HG03280 (cell line): ENCODE results near the gene LAMB1.
A peak's percentile ranks its signal among the peaks of the same experiment; 100 is the strongest.

ENCODE experiments used
- ATAC-seq: cut with Tn5 transposase; IDR thresholded peaks from one replicate; pipeline ENCODE4 v1.9.1; 2021; ENCODE audit warnings: mild to moderate bottlenecking, moderate library complexity; ENCODE audit not compliant: unreplicated experiment

Gene LAMB1

DNA sequence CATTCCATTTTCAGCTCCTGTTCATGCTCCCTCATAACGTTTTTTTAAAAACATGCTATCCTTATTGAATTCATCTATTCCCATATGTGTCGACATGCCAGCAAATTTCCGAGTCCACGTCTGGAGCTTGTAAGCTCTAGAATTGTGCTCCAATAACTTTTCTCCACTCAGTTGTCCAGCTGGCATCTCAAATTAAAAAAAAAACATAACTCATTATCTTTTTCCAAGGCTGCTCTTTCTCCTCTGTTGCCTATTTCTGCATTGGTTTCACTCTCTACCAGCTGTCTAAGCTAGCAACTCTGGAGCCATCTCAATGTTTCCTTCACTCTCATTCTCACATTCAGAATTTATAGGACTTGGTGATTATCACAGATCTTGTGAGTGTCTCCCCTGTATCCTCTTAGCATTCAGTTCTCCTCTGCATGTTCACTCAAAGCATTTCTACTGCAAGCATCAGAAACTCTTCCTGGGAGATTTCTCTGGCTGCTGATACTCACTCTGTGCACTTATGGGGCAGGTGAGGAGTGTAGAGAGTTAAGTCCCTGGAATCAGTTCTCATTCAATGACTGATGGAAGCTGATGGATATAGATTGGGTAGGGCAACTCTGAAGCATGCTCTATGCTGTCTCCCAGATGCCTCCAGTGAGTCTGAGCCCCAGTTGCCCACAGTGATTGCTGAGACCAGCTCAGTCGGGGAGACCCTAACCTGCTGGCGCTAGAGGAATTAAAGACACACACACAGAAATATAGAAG, 118.7 kb downstream of the LAMB1 start:
- no peak for ATAC-seq

DNA sequence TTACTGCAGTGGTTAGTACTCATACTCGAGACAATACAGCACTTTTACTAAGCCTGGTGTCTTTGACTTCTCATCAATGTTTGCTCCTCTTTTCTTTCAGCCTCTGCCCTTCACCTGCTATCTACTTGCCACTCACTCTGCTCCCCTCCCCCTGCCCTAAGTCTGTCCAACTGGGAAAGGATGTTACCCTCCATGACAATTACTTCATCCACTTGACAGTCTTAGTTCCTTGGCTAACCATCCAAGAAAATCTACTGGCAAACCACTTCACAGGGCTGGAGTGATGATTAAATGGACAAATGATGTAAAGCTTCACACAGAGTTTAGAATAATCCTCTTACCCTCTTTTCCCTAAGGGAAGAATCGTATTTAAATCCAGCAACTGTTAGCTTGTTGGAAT, 120.2 kb downstream of the LAMB1 start:
- no peak for ATAC-seq

DNA sequence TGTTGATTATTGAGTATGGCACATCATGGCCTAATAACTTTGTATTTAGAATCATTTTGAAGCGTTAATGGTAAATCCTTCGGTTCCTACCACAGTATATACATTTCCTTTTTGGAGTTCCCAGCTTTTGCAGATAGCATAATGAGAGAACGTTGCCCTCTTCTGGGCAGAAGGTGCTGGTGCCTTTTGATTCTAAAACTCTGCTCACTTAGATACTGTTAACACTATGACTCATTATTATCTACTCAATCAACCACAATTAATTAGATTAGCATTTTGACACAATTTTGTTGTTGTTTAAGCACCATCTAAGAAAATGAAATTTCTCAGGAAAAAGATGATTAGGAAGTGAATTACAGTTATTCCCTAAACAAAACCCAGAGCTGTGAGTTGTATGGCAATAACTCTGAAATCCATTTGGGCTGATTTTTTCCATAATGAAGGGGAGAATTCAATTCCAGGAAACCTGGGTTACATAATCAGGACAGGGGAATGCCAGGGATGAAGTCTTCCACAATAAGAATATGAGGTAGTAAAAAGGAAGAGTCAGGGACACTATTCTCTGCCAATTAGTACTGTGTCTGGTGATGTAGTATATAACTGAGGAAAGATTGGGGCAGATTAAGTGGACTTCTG, 123.4 kb downstream of the LAMB1 start:
- ATAC-seq = peak; percentile 79

DNA sequence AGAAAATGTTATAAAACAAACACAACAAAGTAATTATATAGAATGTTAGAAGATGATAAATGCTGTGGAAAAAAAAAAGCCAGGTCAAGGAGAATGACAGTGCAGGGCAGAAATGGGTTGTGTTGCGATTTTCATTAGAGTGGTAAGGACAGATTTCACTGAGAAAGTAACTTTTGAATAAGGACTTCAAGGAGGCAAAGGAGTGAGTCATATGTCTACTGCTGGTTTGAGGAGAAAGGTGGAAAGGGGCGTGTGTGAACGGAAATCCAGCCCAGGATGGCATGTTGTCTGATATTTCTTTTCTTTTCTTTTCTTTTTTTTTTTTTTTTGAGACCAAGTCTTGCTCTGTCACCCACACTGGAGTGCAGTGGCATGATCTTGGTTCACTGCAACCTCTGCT, 124.3 kb downstream of the LAMB1 start:
- no peak for ATAC-seq

DNA sequence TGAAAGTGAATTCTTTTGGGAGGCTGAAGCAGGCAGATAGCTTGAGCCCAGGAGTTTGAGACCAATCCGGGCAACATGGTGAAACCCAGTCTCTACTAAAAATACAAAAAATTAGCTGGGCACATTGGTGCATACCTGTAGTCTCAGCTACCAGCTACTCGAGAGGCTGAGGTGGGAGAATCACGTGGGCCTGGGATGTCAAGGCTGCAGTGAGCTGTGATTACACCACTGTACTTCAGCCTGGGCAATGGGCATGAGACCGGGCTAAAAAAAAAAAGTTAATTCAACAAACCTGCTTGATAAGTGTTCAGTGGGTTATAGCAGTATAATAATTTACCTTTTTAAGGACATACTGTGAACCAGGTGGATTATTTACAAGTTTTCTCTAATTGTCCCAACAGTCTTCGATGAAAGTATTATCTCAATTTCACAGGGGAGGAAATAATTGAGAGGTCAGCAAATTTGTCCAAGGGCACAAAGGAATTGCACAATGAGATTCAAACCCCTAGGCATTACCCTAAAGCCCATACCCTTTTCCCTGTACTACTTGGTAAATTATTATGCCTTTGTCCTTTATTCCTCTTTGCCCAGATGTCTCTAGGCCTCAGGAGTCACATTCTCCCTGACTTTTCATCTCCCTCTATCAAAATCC, 125.1 kb downstream of the LAMB1 start:
- no peak for ATAC-seq

DNA sequence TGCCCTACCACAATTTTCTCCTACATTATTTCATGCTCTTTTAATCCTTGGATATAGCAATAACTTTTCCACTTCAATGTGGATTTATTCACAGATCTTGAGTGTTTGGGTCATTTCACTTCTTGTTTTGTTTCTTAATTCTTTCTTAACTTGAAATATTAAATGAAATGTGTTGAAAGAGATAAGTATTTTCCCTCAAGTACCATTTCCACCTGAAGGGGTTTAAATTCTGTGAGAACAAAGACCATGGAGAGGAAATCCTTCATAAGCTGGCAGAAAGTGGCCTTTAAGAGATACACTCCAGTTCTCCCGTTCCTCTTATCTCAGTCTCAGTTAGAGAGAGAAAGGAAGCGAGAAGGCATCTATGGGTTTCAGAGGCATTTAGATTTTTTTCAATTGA, 126.0 kb downstream of the LAMB1 start:
- no peak for ATAC-seq

DNA sequence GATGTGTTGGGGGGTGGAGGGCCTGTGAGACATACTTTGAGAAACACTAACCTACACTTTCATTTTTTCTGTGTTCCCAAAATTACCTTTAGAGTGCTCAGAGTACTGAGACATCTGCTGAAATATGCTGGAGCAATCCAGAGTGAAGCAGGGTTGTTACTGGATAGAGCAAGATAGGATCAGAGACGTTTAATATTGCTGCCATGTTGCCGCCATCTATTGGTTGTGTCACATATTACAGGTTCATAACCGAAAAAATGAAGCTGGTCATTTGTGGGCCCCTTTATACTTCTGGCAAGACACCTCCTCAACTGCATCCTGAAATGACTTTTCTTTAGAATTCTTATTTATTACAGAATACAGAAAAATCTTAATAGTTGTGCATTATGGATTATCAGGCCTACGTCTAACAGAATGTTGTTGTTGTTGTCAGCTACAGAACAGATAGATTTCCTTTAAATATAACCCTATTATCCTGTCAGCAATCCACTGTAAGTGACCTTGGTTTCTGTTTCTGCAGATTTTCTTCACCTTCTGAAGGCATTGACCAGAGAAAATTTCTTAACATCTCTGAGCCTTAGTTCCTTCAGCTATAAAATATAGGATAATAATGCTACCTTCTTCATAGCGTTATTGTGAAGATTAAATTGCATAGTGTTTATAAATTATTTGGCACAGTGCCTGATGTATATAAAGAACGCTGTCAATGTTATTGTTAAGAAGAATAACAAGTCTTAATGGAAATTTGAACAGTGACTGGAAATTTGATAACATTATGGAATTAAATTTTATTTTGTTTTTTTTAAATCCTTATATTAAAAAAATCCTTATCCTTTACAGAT, 128.1 kb downstream of the LAMB1 start:
- no peak for ATAC-seq

DNA sequence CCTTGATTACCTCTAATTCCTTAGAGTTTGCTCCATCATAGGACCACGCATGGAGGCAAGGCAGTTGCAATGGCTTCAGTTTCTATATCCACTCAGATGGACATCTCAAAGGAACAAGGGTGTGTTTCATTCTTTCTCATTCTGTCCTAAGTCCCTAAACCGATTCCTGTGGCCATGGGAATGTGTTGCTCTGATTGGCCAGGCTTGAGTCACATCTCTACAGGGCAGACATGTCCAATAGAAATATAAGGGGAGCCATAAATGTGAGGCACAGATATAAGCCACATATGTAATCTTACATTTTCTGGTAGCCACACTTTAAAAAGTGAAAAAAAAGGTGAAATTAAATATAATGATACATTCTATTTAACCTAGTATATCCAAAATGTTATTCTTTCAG, 128.8 kb downstream of the LAMB1 start:
- no peak for ATAC-seq
